K562 (cell line): Measurements from ENCODE around the gene TTLL8. TPM values are rescaled to one million over a fixed set of nuclear protein-coding genes. Genes with fewer than 3 reads are reported as not detected.

Source experiments
- ATAC-seq: fragments of 200-7000 bp; cut with Tn5 transposase; 3 replicates; pipeline ENCODE4 v1.9.1; 2020; ENCODE audit warnings: moderate library complexity
- BruUV-seq: library from RNA; stranded (reverse); fragments of 400-500 nt; replicated peaks from 2 replicates; lab custom pipeline; 2021; lab: Mats Ljungman, UMichigan
- CTCF ChIA-PET: fragments of 300-600 bp; formaldehyde crosslinking; extraction: SDS; loops from one replicate; lab custom pipeline; 2021; ENCODE audit warnings: low intra/inter-chr PET ratio; lab: Yijun Ruan, JAX
- POLR2A ChIA-PET: fragments of 300-600, 350-650 bp; sonication (Branson Sonifier 250); formaldehyde crosslinking; extraction: SDS; loops from one replicate; lab custom pipeline; 2021; ENCODE audit warnings: antibody characterized with exemption, inconsistent platforms; lab: Yijun Ruan, JAX
- DNase-seq, 4 experiments: peaks; one replicate each; pipeline versions ENCODE4 v3.0.0 to v3.0.0-alpha.2; 2011 to 2018; ENCODE audit warnings: low spot score in 3 of 4, mixed read lengths in 3 of 4; ENCODE audit errors: extremely low read depth in 1 of 4
- FAIRE-seq: peaks from 2 replicates; lab custom pipeline; 2011; peaks lifted over from hg19 to GRCh38; lab: Jason Lieb, UNC
- H2AFZ ChIP-seq: 2 replicates; pipeline ENCODE4 v1.6.0; 2011; ENCODE audit warnings: low read depth, low read length, control low read depth, inconsistent platforms
- H3K27ac ChIP-seq: fragments of 200-600 bp; 3 replicates; pipeline ENCODE4 v1.8.0; 2011; ENCODE audit warnings: low read depth, mild to moderate bottlenecking, control low read depth, inconsistent platforms, low read length, moderate library complexity, mixed read lengths; ENCODE audit errors: extremely low read depth
- H3K27me3 ChIP-seq, 2 experiments: fragments of 300-600 bp in 1 of 2; 2 replicates in 1 of 2; 3 replicates in 1 of 2; pipeline versions ENCODE4 v1.6.0 to v1.8.0; 2011; ENCODE audit warnings: inconsistent platforms in 2 of 2, low read length in 2 of 2, mild to moderate bottlenecking in 1 of 2, mixed read lengths in 1 of 2, moderate library complexity in 1 of 2; ENCODE audit not compliant: control insufficient read depth in 2 of 2, insufficient read depth in 2 of 2
- H3K36me3 ChIP-seq: fragments of 300-600 bp; 3 replicates; pipeline ENCODE4 v1.8.0; 2011; ENCODE audit warnings: mild to moderate bottlenecking, low read length, inconsistent platforms; ENCODE audit not compliant: control insufficient read depth, insufficient read depth
- H3K4me1 ChIP-seq, 2 experiments: fragments of 200-600 bp in 1 of 2; replicated peaks in 1 of 2; 2 replicates in 1 of 2; 3 replicates in 1 of 2; pipeline versions ENCODE4 v1.5.1 to v1.8.0; 2011; ENCODE audit warnings: inconsistent platforms in 2 of 2, low read length in 2 of 2, mild to moderate bottlenecking in 1 of 2, mixed read lengths in 1 of 2, moderate library complexity in 1 of 2; ENCODE audit not compliant: control insufficient read depth in 2 of 2, insufficient read depth in 2 of 2
- H3K4me2 ChIP-seq: 2 replicates; pipeline ENCODE4 v1.6.1; 2011; ENCODE audit warnings: low read length, control low read depth, inconsistent platforms, mixed read lengths; ENCODE audit not compliant: insufficient read depth
- H3K4me3 ChIP-seq: fragments of 200-600 bp; sonication (generic), shearing (Covaris generic); 2 replicates; pipeline ENCODE4 v1.5.1; 2016; ENCODE audit warnings: control low read depth, inconsistent platforms
- H3K79me2 ChIP-seq: fragments of 200-600 bp; 3 replicates; pipeline ENCODE4 v1.8.0; 2011; ENCODE audit warnings: low read length, inconsistent platforms; ENCODE audit not compliant: control insufficient read depth, insufficient read depth
- H3K9ac ChIP-seq, 2 experiments: 2 replicates each; pipeline versions ENCODE4 v1.6.0 to v1.6.1; 2011; ENCODE audit warnings: low read depth in 2 of 2, low read length in 2 of 2, control low read depth in 1 of 2, inconsistent platforms in 1 of 2, mild to moderate bottlenecking in 1 of 2, mixed read lengths in 1 of 2; ENCODE audit not compliant: insufficient read depth in 1 of 2
- H3K9me1 ChIP-seq: one replicate; pipeline ENCODE4 v1.6.0; 2011; ENCODE audit warnings: inconsistent platforms, mild to moderate bottlenecking, low read length, moderate library complexity; ENCODE audit not compliant: control insufficient read depth, insufficient read depth
- H3K9me3 ChIP-seq: replicated peaks from 2 replicates; pipeline ENCODE4 v1.5.1; 2011; ENCODE audit warnings: low read depth, low read length, inconsistent platforms; ENCODE audit not compliant: control insufficient read depth, insufficient read depth
- H4K20me1 ChIP-seq: replicated peaks from 2 replicates; pipeline ENCODE4 v1.6.1; 2011; ENCODE audit warnings: low read length, inconsistent platforms, mixed read lengths; ENCODE audit not compliant: control insufficient read depth, insufficient read depth
- FIP1L1 ChIP-seq: fragments of 200-400 bp; formaldehyde crosslinking; IDR thresholded peaks from 2 replicates; pipeline ENCODE4 v1.6.1; 2018; ENCODE audit warnings: mild to moderate bottlenecking, low read depth, low read length; ENCODE audit not compliant: poor library complexity, severe bottlenecking
- WGBS: fragments of 100-300 bp; shearing (Covaris generic); methylation state at CpG from one replicate; pipeline ENCODE4 v1.1.6; 2016; ENCODE audit warnings: low coverage, mixed read lengths; ENCODE audit not compliant: insufficient coverage; ENCODE audit errors: missing lambda C conversion rate; 5-methylcytosine and 5-hydroxymethylcytosine counted together
- in situ Hi-C: fragments of 300-500 bp; cut with MboI; formaldehyde crosslinking; loops from 4 replicates; pipeline ENCODE4 v1.15.0; 2018; ENCODE audit warnings: inconsistent platforms, mixed read lengths
- intact Hi-C: fragments of 100-400 bp; cut with micrococcal nuclease; formaldehyde crosslinking; loops from 2 replicates; pipeline ENCODE4 v1.14.2; 2022
- polyA plus RNA-seq, 8 experiments: library from polyadenylated mRNA; depleted of rRNA in 4 of 8; stranded (reverse) in 5 of 8; unstranded in 3 of 8; fragments of >200 nt; fragmentation: Nextera tagmentation in 2 of 8; fragmentation: Illumina TruSeq in 1 of 8; extraction: Ambion mirVana in 2 of 8; extraction: Trizol in 1 of 8; gene quantifications; 2 replicates each; pipeline versions ENCODE4 v1.2.1 to v1.2.3, GENCODE V29; 2011 to 2014; ENCODE audit warnings: inconsistent platforms in 1 of 8, missing spikeins in 1 of 8
- total RNA-seq, 7 experiments: library from RNA; depleted of rRNA in 6 of 7; stranded (reverse); fragments of >200 nt in 6 of 7; fragmentation: Illumina TruSeq in 2 of 7; extraction: Trizol in 2 of 7; gene quantifications; 2 replicates each; pipeline versions ENCODE4 v1.2.1 to v1.2.3, GENCODE V29; 2011 to 2021; ENCODE audit warnings: low replicate concordance in 1 of 7
- TF ChIP-seq, protein P1 (sequence below): sonication (generic); formaldehyde crosslinking; IDR thresholded peaks from 2 replicates; pipeline ENCODE4 v1.8.0; 2022; ENCODE audit warnings: missing genetic modification reagents, mild to moderate bottlenecking, borderline replicate concordance

Gene TTLL8
- total and polyA plus RNA-seq, 9 of the 15 experiments (the other 6 are each of a cell fraction or from before 2014, with no cell fraction given): not detected

DNA sequence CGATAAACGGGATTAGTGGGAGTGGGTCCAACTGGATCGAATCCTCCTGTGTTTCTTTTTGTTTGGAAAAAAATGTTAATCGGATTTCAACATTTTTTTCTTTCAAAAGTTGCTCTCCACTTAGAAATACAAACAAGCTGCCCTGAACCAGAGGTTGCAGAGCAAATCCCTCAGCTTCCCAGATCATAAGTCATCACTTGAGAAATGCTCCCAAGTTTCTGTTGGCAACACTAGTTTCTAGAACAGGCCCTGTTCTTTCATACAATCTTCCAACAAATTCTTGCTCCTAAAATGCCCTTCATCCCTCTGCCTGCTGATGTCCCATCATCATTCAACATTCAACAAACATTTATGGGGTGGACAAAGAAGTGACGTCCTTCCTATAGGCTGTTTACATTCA, 28.4 kb upstream of the TTLL8 start:
- ChIA-PET CTCF (no interaction called here), POLR2A (interaction anchor here (1.4 kb wide), 1 partner anchor 34 kb away, joined by 3 read pairs; no protein-coding TSS in a partner anchor)
- no peak overlapping the region for H3K9ac ChIP-seq
- no TSS peak for BruUV-seq
- ATAC-seq: no peak
- no peak for DNase-seq
- no peaks in the 10 kb centered on the region for H3K79me2 ChIP-seq
- no peak for FAIRE-seq
- H3K27me3 ChIP-seq: no peaks in the 10 kb centered on the region
- H3K27ac ChIP-seq: no peak overlapping the region
- intact Hi-C loops: no loop called here
- H3K4me2 ChIP-seq: no peak overlapping the region
- H3K36me3 ChIP-seq: no peaks in the 10 kb centered on the region
- no peak overlapping the region for H2AFZ ChIP-seq
- WGBS: 64% methylated on average over 5 of the region's 5 CpGs
- no peak for TF ChIP-seq FIP1L1
- TF ChIP-seq, protein P1, sequence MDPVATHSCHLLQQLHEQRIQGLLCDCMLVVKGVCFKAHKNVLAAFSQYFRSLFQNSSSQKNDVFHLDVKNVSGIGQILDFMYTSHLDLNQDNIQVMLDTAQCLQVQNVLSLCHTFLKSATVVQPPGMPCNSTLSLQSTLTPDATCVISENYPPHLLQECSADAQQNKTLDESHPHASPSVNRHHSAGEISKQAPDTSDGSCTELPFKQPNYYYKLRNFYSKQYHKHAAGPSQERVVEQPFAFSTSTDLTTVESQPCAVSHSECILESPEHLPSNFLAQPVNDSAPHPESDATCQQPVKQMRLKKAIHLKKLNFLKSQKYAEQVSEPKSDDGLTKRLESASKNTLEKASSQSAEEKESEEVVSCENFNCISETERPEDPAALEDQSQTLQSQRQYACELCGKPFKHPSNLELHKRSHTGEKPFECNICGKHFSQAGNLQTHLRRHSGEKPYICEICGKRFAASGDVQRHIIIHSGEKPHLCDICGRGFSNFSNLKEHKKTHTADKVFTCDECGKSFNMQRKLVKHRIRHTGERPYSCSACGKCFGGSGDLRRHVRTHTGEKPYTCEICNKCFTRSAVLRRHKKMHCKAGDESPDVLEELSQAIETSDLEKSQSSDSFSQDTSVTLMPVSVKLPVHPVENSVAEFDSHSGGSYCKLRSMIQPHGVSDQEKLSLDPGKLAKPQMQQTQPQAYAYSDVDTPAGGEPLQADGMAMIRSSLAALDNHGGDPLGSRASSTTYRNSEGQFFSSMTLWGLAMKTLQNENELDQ: no peak
- TF ChIP-seq, all 486 proteins: peak for 0
- Histone ChIP-seq H3K9me3 (peaks cover 4% of the 10 kb centered on the region), H3K4me3 (no peak overlapping the region), H3K9me1 (no peaks in the 10 kb centered on the region), H4K20me1 (no peaks in the 10 kb centered on the region), H3K4me1 (peaks cover 10 to 19% of the 10 kb centered on the region in 2 experiments; a peak in 4 of 5 replicates)
- in situ Hi-C loops: no loop called here
